ENCODE results near the gene MYT1.

The MYT1 gene

GRCh38 chr20:64140061-64140931 is 24.0 kb upstream of the MYT1 start:
- no peak for DNase-seq (ENCODE audit: low spot score)

GRCh38 chr20:64140956-64141355 is 23.3 kb upstream of the MYT1 start:
- DNase-seq (ENCODE audit: low spot score), result no peak

- DNase-seq (ENCODE audit: low spot score), result no peak
These were observed 21.7 kb upstream of the MYT1 start for GRCh38 chr20:64142590-64142989.

GRCh38 chr20:64143018-64143801 is 21.0 kb upstream of the MYT1 start:
- no peak for DNase-seq (ENCODE audit: low spot score)

- no peak for DNase-seq (ENCODE audit: low spot score)
These were observed 19.9 kb upstream of the MYT1 start for GRCh38 chr20:64144144-64144912.

GRCh38 chr20:64145458-64146300 is 18.6 kb upstream of the MYT1 start:
- no peak for DNase-seq (ENCODE audit: low spot score)

GRCh38 chr20:64146301-64146935 is 17.8 kb upstream of the MYT1 start:
- DNase-seq (ENCODE audit: low spot score), result no peak

GRCh38 chr20:64146936-64147477 is 17.2 kb upstream of the MYT1 start:
- DNase-seq (ENCODE audit: low spot score), result no peak

- DNase-seq (ENCODE audit: low spot score), result no peak
These were observed 15.7 kb upstream of the MYT1 start for GRCh38 chr20:64148581-64148980.

- no peak for DNase-seq (ENCODE audit: low spot score)
These were observed 15.1 kb upstream of the MYT1 start for GRCh38 chr20:64149141-64149540.

GRCh38 chr20:64149809-64150560 is 14.3 kb upstream of the MYT1 start:
- DNase-seq (ENCODE audit: low spot score), result no peak

- DNase-seq (ENCODE audit: low spot score), result no peak
These were observed 13.3 kb upstream of the MYT1 start for GRCh38 chr20:64150756-64151632.

GRCh38 chr20:64151633-64152530 is 12.4 kb upstream of the MYT1 start:
- no peak for DNase-seq (ENCODE audit: low spot score)

GRCh38 chr20:64152906-64153305 is 11.3 kb upstream of the MYT1 start:
- no peak for DNase-seq (ENCODE audit: low spot score)

- DNase-seq (ENCODE audit: low spot score), result no peak
These were observed 10.8 kb upstream of the MYT1 start for GRCh38 chr20:64153410-64153809.

- DNase-seq (ENCODE audit: low spot score), result no peak
These were observed 10.2 kb upstream of the MYT1 start for GRCh38 chr20:64153861-64154589.

GRCh38 chr20:64154590-64155257 is 9.5 kb upstream of the MYT1 start:
- DNase-seq (ENCODE audit: low spot score), result no peak
